CD8-positive, alpha-beta memory T cell (primary cell): ENCODE measurements around the gene MRPS27. TPM values are rescaled to one million over a fixed set of nuclear protein-coding genes. Genes with fewer than 3 reads are reported as not detected.

ENCODE experiments used
- CTCF ChIA-PET: fragments of 350-600 bp; sonication (Branson Sonifier 250); formaldehyde crosslinking; loops from one replicate; lab custom pipeline; 2021; ENCODE audit warnings: antibody characterized with exemption; lab: Charles Lee
- POLR2A ChIA-PET: fragments of 350-600 bp; sonication (Branson Sonifier 250); formaldehyde crosslinking; loops from one replicate; lab custom pipeline; 2021; ENCODE audit warnings: antibody characterized with exemption; lab: Charles Lee
- DNase-seq, 5 donors: peaks; one replicate each; pipeline versions ENCODE4 v3.0.0 to v3.0.0-alpha.2; 2020 to 2022; ENCODE audit warnings: mixed read lengths in 1 of 5
- H3K27ac ChIP-seq: one replicate; pipeline ENCODE4 v1.7.0; 2013; ENCODE audit warnings: low read depth, mild to moderate bottlenecking, low read length, moderate library complexity
- H3K27me3 ChIP-seq: 2 replicates; pipeline ENCODE4 v1.7.0; 2013; ENCODE audit warnings: low read length, mild to moderate bottlenecking; ENCODE audit not compliant: insufficient read depth, poor library complexity, severe bottlenecking
- H3K36me3 ChIP-seq: 2 replicates; pipeline ENCODE4 v1.7.0; 2013; ENCODE audit warnings: mild to moderate bottlenecking, low read length, moderate library complexity; ENCODE audit not compliant: insufficient read depth
- H3K4me1 ChIP-seq: 2 replicates; pipeline ENCODE4 v1.7.0; 2013; ENCODE audit warnings: mild to moderate bottlenecking, low read length, moderate library complexity; ENCODE audit not compliant: insufficient read depth
- H3K4me3 ChIP-seq: 2 replicates; pipeline ENCODE4 v1.7.0; 2013; ENCODE audit warnings: mild to moderate bottlenecking, low read length
- H3K9me3 ChIP-seq: 2 replicates; pipeline ENCODE4 v1.7.0; 2013; ENCODE audit warnings: mild to moderate bottlenecking, low read length
- H3K27ac Mint-ChIP-seq, 8 donors: one replicate each; pipeline ENCODE4 v1.8.0; 2020 to 2021; ENCODE audit warnings: mixed read lengths in 8 of 8, mild to moderate bottlenecking in 6 of 8, inconsistent platforms in 3 of 8, moderate library complexity in 3 of 8
- H3K27me3 Mint-ChIP-seq, 2 donors: one replicate each; pipeline ENCODE4 v1.8.0; 2020 to 2021; ENCODE audit warnings: mixed read lengths in 2 of 2, mild to moderate bottlenecking in 1 of 2, moderate library complexity in 1 of 2
- H3K36me3 Mint-ChIP-seq, 3 donors: one replicate each; pipeline ENCODE4 v1.8.0; 2020 to 2021; ENCODE audit warnings: mixed read lengths in 3 of 3, inconsistent platforms in 1 of 3, mild to moderate bottlenecking in 1 of 3
- H3K4me1 Mint-ChIP-seq, 3 donors: one replicate each; pipeline ENCODE4 v1.8.0; 2020 to 2021; ENCODE audit warnings: mixed read lengths in 3 of 3, inconsistent platforms in 1 of 3, mild to moderate bottlenecking in 1 of 3
- H3K4me3 Mint-ChIP-seq, 7 donors: one replicate each; pipeline ENCODE4 v1.8.0; 2020 to 2021; ENCODE audit warnings: mixed read lengths in 7 of 7, mild to moderate bottlenecking in 6 of 7, moderate library complexity in 4 of 7, inconsistent platforms in 2 of 7
- H3K9me3 Mint-ChIP-seq, 5 donors: one replicate each; pipeline ENCODE4 v1.8.0; 2020 to 2022; ENCODE audit warnings: mixed read lengths in 5 of 5, mild to moderate bottlenecking in 3 of 5, moderate library complexity in 2 of 5, inconsistent platforms in 1 of 5
- polyA plus RNA-seq: library from polyadenylated mRNA; unstranded; fragments of 300-500 nt; fragmentation: Illumina TruSeq; gene quantifications from one replicate; pipeline ENCODE4 v1.2.3, GENCODE V29; 2021
- total RNA-seq, 2 experiments: library from RNA; stranded (reverse); gene quantifications; one replicate each; pipeline ENCODE4 v1.2.3, GENCODE V29; 2021

Gene MRPS27
- total and polyA plus RNA-seq, 3 experiments from 2014 or later: 35.9 to 91.9 (median 86.9) TPM

DNA sequence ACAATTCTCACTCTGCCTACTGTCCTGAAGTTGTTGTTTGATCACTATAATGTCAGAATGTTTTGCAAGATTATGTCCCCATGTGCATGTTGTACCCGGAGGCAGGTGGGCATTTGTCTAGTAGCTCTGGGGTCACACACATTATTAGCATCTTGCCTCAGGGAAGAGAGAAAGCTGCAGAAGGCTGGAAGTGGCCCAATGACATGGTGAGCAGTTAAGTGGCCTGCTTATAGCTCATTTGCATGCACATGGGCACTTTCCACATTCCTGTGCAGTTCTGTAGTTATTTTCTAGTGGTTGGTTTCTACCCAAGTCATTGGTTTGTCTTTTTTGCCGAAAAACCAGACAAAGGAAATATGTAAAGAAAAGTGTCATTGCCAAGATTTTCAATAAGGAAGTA is 131.9 kb downstream of the MRPS27 start:
- no peak overlapping the region for H3K4me3 Mint-ChIP-seq
- peaks cover 23 to 30% of the 10 kb centered on the region in 2 donors for H3K27me3 Mint-ChIP-seq
- ChIA-PET CTCF (no interaction called here), POLR2A (no interaction called here)
- no peak overlapping the region for H3K27ac Mint-ChIP-seq
- Histone ChIP-seq H3K9me3 (no peaks in the 10 kb centered on the region), H3K4me1 (no peaks in the 10 kb centered on the region), H3K4me3 (no peak overlapping the region), H3K36me3 (no peaks in the 10 kb centered on the region), H3K27ac (no peak overlapping the region), H3K27me3 (no peaks in the 10 kb centered on the region)
- no peaks in the 10 kb centered on the region for H3K4me1 Mint-ChIP-seq
- no peaks in the 10 kb centered on the region for H3K9me3 Mint-ChIP-seq
- H3K36me3 Mint-ChIP-seq: no peaks in the 10 kb centered on the region
- DNase-seq: no peak

- CTCF ChIA-PET: no interaction called here
- H3K9me3 Mint-ChIP-seq: no peaks in the 10 kb centered on the region
- no peak for DNase-seq
These were observed 132.5 kb downstream of the MRPS27 start for GRCh38 chr5:72187388-72188075.

DNA sequence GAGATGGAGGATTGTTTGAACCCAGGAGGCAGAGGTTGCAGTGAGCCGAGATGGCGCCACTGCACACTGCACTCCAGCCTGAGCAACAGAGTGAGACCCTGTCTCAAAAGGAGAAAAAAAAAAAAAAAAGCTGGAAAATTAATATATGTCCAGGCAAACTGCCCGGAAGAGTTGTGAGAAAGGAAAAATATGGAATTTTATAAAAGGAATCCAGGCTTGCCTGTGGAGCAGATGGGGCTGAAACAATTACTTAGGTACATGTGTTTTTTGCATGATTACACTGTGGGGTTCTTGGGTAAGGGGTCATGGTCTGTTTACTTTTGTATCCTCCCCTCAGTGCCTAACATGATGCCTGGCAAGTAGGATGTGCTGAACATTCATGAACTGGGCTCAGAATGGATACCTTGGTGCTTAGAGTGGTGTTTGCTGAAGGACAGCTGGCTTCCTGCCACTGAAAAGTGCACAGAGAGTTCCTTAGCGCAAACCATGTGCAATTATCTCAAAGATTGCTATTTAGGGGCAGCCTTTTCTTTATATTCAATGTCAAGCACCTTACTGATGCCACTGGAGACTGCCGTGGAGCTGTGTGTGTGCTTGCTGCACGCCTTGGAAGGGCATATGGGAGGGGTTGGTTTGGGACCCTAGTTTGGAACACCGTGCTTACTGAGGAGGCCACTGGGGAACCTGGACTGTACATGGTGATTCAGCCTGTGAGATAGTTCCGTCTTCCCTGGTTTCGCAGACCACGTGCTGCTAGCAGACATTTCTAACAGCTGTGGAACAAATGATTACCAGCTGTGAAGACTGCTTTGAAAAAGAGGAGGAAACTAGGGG is 134.3 kb downstream of the MRPS27 start:
- Histone ChIP-seq H3K9me3 (no peaks in the 10 kb centered on the region), H3K36me3 (no peaks in the 10 kb centered on the region), H3K27ac (no peak overlapping the region), H3K4me1 (no peaks in the 10 kb centered on the region), H3K4me3 (no peak overlapping the region), H3K27me3 (no peaks in the 10 kb centered on the region)
- H3K27me3 Mint-ChIP-seq: peaks cover 37 to 48% of the 10 kb centered on the region in 2 donors
- DNase-seq: no peak
- H3K9me3 Mint-ChIP-seq: no peaks in the 10 kb centered on the region
- CTCF ChIA-PET: no interaction called here
- H3K36me3 Mint-ChIP-seq: no peaks in the 10 kb centered on the region
- no peak overlapping the region for H3K27ac Mint-ChIP-seq
- no peak overlapping the region for H3K4me3 Mint-ChIP-seq
- no peaks in the 10 kb centered on the region for H3K4me1 Mint-ChIP-seq
- POLR2A ChIA-PET: no interaction called here

More at GRCh38 chr5:72187388-72188075, 132.5 kb downstream of the MRPS27 start:
- Mint-ChIP-seq H3K4me1 (no peaks in the 10 kb centered on the region), H3K27me3 (peaks cover 26 to 37% of the 10 kb centered on the region in 2 donors), H3K4me3 (no peak overlapping the region), H3K27ac (no peak overlapping the region), H3K36me3 (no peaks in the 10 kb centered on the region)
- Histone ChIP-seq H3K27ac (no peak overlapping the region), H3K9me3 (no peaks in the 10 kb centered on the region), H3K4me3 (no peak overlapping the region), H3K27me3 (no peaks in the 10 kb centered on the region), H3K36me3 (no peaks in the 10 kb centered on the region), H3K4me1 (no peaks in the 10 kb centered on the region)
- POLR2A ChIA-PET: no interaction called here

DNA sequence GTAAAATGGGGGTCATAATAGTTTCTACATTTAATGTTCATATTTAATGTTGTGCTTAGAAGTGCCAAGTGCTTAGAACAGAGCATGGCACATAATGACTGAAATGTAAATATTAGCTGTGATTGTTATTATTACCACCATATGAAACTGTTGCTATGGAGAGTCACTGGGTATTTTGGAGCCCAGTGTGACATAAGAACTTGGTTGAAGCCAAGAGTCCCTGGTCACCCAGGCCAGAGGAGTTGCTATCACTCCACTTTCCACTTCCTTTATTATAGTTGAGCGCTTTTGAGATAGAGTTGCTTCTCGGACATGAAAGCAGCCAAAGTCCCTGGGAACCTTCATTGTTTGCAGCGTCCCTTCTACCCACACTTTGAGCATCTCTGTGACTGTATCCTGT is 135.6 kb downstream of the MRPS27 start:
- H3K4me3 ChIP-seq: no peak overlapping the region
- no peaks in the 10 kb centered on the region for H3K36me3 ChIP-seq
- H3K4me1 ChIP-seq: no peaks in the 10 kb centered on the region
- H3K27me3 ChIP-seq: no peaks in the 10 kb centered on the region
- no peak for DNase-seq
- CTCF ChIA-PET: no interaction called here
- H3K36me3 Mint-ChIP-seq: no peaks in the 10 kb centered on the region
- H3K27ac Mint-ChIP-seq: no peak overlapping the region
- no peak overlapping the region for H3K4me3 Mint-ChIP-seq
- no peaks in the 10 kb centered on the region for H3K9me3 ChIP-seq
- no peak overlapping the region for H3K27ac ChIP-seq
- H3K27me3 Mint-ChIP-seq: peaks cover 47 to 56% of the 10 kb centered on the region in 2 donors
- POLR2A ChIA-PET: no interaction called here
- no peaks in the 10 kb centered on the region for H3K9me3 Mint-ChIP-seq
- H3K4me1 Mint-ChIP-seq: no peaks in the 10 kb centered on the region

- Mint-ChIP-seq H3K4me1 (no peaks in the 10 kb centered on the region), H3K27ac (no peak overlapping the region), H3K36me3 (no peaks in the 10 kb centered on the region), H3K27me3 (peaks cover 45 to 56% of the 10 kb centered on the region in 2 donors), H3K9me3 (no peaks in the 10 kb centered on the region), H3K4me3 (no peak overlapping the region)
- Histone ChIP-seq H3K4me1 (no peaks in the 10 kb centered on the region), H3K36me3 (no peaks in the 10 kb centered on the region), H3K9me3 (no peaks in the 10 kb centered on the region), H3K27ac (no peak overlapping the region), H3K4me3 (no peak overlapping the region), H3K27me3 (no peaks in the 10 kb centered on the region)
- CTCF ChIA-PET: no interaction called here
- no peak for DNase-seq
- POLR2A ChIA-PET: no interaction called here
These were observed 136.9 kb downstream of the MRPS27 start for GRCh38 chr5:72183101-72183520.

DNA sequence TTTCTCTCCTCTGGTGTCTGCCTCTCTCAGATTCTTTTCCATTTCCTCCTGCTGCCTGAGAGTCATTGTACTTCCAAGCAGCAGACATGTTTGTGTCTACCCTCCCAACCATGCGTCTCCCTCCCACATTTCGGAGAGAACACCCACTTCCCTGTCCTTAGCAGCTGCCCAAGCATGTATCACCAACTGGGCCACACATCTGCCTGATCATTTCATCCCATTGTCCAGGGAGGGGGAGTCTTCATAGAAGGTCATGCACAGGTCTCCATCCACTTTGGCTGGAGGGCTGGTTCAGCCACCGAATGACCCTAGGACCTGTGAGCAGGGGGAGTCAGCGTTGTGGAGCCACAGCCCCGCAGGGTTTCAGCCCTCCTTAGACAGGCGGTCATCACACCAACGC is 137.4 kb downstream of the MRPS27 start:
- H3K36me3 Mint-ChIP-seq: no peaks in the 10 kb centered on the region
- Histone ChIP-seq H3K27ac (no peak overlapping the region), H3K4me3 (no peak overlapping the region), H3K36me3 (no peaks in the 10 kb centered on the region), H3K9me3 (no peaks in the 10 kb centered on the region), H3K4me1 (no peaks in the 10 kb centered on the region), H3K27me3 (no peaks in the 10 kb centered on the region)
- no peaks in the 10 kb centered on the region for H3K4me1 Mint-ChIP-seq
- H3K27ac Mint-ChIP-seq: peak overlapping the region in 1 of 8 donors; percentile 27
- ChIA-PET POLR2A (no interaction called here), CTCF (no interaction called here)
- no peak for DNase-seq
- H3K9me3 Mint-ChIP-seq: no peaks in the 10 kb centered on the region
- peaks cover 43 to 56% of the 10 kb centered on the region in 2 donors for H3K27me3 Mint-ChIP-seq
- no peak overlapping the region for H3K4me3 Mint-ChIP-seq

DNA sequence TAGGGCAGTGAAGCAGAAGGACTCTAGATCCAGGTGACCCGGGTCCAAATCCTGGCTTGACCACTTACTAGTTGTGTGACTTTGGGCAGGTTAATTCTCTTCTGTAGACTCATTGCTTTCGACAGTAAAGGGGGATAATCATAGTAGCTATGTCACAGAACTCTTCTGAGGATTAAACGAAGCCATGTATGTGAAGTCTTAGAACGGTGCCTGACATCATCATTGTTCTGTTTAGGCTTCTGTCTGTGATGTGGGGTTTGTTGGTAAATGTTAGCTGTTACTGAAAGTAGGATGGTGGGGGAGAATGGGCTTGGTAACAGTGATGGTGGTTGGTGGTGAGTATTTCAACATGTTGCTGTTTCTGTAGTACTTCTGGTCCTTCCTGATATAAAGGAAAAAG is 139.1 kb downstream of the MRPS27 start:
- Mint-ChIP-seq H3K36me3 (no peaks in the 10 kb centered on the region), H3K4me1 (no peaks in the 10 kb centered on the region), H3K27me3 (peaks cover 40 to 59% of the 10 kb centered on the region in 2 donors), H3K27ac (no peak overlapping the region), H3K9me3 (no peaks in the 10 kb centered on the region), H3K4me3 (no peak overlapping the region)
- H3K4me3 ChIP-seq: no peak overlapping the region
- H3K36me3 ChIP-seq: no peaks in the 10 kb centered on the region
- no peak for DNase-seq
- H3K27me3 ChIP-seq: no peaks in the 10 kb centered on the region
- H3K4me1 ChIP-seq: no peaks in the 10 kb centered on the region
- ChIA-PET POLR2A (no interaction called here), CTCF (interaction anchor here (1.0 kb wide), 1 partner anchor 14 kb away, joined by 3 read pairs; no protein-coding TSS in a partner anchor)
- no peaks in the 10 kb centered on the region for H3K9me3 ChIP-seq
- H3K27ac ChIP-seq: no peak overlapping the region

DNA sequence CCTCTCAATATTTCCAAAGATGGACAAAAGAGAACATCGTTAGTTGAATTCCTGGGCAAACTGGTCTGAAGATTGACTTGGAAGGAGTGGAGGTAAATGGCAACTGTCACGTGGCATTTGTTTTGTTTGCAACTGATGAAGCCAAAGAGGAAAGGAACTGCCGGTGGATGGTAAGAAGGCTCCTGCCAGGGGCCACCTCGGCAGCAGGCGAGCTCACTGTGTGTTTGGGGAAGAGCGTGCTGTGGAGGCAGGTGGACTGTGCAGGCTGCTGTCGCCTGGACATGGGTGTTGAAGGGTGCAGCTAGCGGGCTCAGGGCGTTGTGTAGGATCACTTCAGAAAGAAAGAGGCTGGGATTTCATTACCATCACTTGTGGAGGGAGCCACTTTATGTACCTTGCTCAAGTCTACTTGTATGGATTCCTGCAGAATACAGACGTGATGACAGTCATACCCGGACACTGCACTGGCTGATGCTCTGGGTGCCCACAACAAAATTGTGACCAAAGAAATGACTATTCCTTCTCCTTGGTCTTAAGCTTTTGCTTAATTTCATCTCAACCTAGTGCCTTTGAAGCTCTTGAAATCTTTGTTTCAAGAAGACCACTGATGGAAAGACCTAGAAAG is 140.1 kb downstream of the MRPS27 start:
- CTCF ChIA-PET: interaction anchor here (1.0 kb wide), 1 partner anchor 13 kb away, joined by 3 read pairs; no protein-coding TSS in a partner anchor
- Histone ChIP-seq H3K4me3 (no peak overlapping the region), H3K27me3 (no peaks in the 10 kb centered on the region), H3K9me3 (no peaks in the 10 kb centered on the region), H3K27ac (no peak overlapping the region), H3K4me1 (no peaks in the 10 kb centered on the region), H3K36me3 (no peaks in the 10 kb centered on the region)
- no peak for DNase-seq
- Mint-ChIP-seq H3K4me1 (no peaks in the 10 kb centered on the region), H3K9me3 (no peaks in the 10 kb centered on the region), H3K27me3 (peaks cover 37 to 55% of the 10 kb centered on the region in 2 donors), H3K4me3 (no peak overlapping the region), H3K27ac (no peak overlapping the region), H3K36me3 (no peaks in the 10 kb centered on the region)
- POLR2A ChIA-PET: no interaction called here
